ENCODE results near the gene NLN.

GRCh38 chr5:65801352-65801783 lies 79.4 kb downstream of the NLN start:
- TF ChIP-seq CTCF (IDR thresholded peaks at IDR 0.05): no peak
- no peak for TF ChIP-seq POLR2AphosphoS5 (IDR thresholded peaks at IDR 0.05; ENCODE audit: insufficient read depth in 1 of 2, low read depth in 1 of 2)
